GM18526 (cell line): ENCODE results near the gene LRRC38.

Experiments
- POLR2A ChIP-seq: IDR thresholded peaks from 3 replicates; pipeline ENCODE4 v1.6.1; 2011; ENCODE audit not compliant: insufficient read length; ENCODE audit errors: extremely low read depth

Gene LRRC38, protein sequence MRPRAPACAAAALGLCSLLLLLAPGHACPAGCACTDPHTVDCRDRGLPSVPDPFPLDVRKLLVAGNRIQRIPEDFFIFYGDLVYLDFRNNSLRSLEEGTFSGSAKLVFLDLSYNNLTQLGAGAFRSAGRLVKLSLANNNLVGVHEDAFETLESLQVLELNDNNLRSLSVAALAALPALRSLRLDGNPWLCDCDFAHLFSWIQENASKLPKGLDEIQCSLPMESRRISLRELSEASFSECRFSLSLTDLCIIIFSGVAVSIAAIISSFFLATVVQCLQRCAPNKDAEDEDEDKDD

DNA sequence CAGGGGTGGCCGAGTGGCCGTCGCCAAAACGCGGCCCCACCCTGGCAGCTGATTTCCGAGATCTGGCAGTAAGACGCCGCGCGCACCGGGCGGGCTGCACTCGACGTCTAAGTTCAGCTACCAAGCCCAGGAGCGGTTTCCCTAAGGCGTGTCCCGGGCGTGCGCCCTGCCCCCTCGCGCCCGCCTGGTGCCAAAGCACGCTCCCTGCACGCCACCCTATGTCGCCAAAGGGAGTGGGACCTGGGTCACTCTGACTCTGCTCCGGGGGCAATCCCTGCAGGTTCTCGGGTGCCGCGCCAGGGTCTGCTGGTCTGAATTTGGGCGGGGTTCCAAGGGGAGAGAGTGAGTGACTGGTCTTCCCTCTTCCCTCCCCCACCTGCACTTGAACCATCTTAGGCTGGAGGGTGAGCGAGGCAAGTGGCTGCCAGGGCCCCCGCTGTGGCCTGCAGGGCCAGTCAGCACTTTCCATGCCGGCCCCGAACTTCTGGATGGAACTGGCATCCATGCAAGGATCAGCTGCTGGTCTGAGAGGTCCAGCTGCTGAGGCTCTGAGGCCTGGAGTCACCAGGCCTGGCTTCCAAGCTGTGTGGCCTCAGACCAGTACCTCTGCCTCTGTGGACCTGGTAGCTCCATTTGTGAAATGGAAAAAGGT lies at the start of gene LRRC38:
LRRC38 (minus strand) TSS at position 109 of the 652 bp plus-strand sequence. CDS start 410 bp downstream, outside the sequence.
- TF ChIP-seq POLR2A, result no peak

DNA sequence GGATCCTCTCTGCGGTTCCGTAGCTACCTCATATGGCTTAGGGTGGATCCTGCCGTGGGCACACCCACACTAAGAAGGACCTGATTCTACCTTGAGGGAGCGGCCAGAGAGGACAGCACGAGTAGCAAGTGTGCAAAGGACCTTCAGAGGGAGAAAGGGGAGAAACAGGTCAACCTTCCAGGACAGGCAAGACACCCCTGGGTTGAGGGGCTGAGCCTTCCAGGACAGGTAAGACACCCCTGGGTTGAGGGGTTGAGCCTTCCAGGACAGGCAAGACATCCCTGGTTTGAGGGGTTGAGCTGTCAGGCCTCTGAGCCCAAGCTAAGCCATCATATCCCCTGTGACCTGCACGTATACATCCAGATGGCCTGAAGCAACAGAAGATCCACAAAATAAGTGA lies 46.7 kb upstream of the LRRC38 start:
- no peak for TF ChIP-seq POLR2A

DNA sequence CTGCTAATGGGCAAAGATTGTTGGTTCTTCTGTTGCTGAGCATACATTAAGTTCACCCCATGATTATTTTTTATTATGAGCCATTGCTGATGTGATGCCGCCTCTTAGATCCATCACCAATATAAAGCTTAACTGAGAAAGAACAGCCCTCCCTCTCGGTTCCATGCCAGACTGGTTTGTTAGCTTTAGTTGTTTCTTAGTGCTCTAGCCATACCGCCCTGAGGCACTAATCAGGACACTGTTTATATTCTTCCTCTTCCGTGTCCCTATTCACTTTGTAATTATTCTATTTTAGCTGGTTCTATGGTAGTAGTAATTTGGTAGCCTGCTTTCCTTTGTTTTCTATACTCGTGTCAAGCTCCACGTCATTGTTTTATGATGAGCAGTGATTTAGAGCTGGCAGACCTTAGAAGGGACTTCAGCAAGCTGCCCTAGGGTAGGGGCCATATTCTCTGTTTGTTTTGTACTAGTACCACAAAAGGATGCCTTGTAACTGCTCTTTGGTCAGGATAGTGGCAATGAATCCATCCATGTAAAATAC lies 42.5 kb upstream of the LRRC38 start:
- no peak for TF ChIP-seq POLR2A

DNA sequence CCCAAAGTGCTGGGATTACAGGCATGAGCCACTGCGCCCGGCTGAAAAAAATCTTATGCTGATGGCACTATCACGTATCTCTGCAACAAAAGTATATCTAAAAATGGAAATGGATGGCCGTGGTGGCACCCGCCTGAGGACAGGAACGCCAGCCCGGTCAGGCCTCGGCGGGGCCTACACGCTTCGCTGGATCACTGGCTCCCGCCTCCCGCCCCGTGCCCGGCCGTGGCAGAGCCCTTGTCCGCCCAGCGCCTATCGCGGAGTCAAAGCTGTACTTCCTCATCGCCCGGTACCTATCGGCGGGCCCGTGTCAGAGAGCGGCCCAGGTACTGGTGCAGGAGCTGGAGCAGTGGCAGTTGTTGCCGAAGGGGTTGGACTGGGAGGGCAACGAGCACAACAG lies 41.0 kb upstream of the LRRC38 start:
- no peak for TF ChIP-seq POLR2A

DNA sequence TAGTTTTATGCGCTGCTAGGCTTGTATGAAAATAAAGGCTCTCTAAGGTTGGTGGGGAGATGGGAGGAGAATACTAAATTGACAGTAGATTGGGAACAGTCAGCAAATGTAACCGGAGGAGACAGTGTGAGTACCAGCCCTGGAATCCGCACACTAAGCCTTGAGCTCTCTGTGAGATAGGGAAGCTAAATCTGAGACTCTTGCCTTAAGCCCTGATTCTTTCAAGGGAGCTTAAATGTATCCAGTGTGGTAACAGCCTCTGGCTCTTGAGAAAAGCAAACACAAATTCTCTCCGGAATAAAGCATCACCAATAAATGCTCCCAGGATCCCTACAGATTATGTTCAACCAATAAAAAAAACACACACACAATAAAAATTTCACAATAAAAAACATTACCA lies 36.9 kb upstream of the LRRC38 start:
- TF ChIP-seq POLR2A, result no peak

DNA sequence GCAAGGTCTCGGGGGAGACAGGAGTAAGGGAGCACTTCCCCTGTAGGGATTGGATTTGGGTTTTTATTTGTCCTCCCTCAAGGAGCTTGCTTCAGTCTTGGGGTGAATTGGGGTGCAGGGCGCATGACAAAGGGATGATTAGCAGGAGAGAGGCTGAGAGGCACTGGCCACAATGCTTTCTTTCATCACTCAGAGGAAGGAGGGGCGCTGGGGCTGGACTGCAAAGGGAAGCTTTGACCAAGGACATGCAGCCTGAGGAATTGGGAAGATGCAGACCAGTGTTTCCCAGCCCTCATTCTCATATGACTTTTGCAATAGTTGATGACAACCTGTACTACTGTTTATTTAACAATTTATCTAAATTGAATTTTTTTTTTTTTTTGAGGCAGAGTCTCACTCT lies 35.7 kb upstream of the LRRC38 start:
- no peak for TF ChIP-seq POLR2A

DNA sequence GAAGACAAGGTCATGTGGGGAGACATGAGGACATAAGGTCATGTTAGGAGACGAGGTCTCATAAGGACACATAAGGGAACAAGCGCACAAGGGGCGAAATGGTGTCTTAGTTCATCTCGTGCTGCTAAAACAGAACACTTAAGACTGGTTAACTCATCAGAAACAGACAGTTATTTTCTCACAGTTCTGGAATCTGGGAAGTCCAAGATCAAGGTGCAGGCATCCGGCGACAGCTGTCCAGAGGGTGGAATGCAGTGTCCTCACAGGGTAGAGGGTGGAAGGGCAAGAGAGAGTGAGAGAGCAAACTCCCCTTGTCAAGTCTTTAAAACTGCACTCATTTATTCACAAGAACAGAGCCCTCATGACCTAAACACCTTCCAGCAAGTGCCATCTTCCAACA lies 35.2 kb upstream of the LRRC38 start:
- TF ChIP-seq POLR2A, result no peak

DNA sequence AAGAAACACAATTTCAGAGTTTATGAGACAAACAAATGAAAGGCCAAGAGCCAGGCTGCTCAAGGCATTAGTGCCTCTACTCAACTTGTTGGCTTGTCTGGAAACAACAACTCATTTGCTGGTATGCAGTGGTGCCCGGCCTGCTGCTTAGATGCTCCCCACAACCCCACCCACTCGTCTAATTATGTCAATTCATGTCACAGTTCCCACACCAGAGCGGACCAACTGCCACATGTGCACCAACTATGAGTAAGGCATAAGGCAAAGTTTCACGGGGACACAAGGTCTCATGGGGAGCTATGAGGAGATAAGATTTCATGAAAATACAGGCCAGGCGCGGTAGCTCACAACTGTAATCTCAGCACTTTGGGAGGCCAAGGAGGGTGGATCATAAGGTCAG lies 34.5 kb upstream of the LRRC38 start:
- TF ChIP-seq POLR2A, result no peak

DNA sequence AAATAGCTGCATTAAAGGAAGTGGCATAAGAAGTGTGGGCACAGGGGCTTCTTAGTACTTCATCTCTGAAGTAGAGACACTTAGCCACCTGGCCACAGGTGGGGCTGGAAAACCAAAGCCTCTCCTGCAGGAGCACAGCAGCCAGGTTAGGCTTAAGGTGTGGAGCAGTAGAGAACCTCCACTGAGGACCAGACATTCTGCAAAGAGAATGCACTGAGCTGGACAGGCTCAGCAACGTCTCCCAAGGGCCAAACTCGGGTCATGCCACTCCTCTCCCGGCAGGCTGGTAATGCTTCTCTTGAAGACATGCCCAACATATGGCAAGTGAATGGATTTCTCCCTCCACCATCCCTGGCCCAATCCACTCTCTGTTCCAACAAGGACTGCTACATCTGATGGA lies 33.0 kb upstream of the LRRC38 start:
- no peak for TF ChIP-seq POLR2A

DNA sequence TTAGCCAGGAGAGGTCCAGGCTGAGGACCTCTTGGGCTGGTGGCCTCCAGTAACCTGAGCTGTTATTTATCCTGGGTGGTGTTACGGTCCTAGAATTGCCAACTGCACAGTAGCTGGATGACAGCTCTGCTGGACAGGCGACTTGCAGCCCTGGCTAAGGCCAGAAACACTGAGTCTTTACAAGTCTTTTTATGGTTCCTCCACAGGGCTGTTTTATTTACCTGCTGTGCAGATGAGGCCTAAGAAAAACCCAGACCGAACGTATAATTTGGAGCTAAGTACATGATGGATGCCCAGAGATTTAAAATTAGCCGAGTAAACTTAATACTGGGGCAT lies 30.4 kb upstream of the LRRC38 start:
- no peak for TF ChIP-seq POLR2A

DNA sequence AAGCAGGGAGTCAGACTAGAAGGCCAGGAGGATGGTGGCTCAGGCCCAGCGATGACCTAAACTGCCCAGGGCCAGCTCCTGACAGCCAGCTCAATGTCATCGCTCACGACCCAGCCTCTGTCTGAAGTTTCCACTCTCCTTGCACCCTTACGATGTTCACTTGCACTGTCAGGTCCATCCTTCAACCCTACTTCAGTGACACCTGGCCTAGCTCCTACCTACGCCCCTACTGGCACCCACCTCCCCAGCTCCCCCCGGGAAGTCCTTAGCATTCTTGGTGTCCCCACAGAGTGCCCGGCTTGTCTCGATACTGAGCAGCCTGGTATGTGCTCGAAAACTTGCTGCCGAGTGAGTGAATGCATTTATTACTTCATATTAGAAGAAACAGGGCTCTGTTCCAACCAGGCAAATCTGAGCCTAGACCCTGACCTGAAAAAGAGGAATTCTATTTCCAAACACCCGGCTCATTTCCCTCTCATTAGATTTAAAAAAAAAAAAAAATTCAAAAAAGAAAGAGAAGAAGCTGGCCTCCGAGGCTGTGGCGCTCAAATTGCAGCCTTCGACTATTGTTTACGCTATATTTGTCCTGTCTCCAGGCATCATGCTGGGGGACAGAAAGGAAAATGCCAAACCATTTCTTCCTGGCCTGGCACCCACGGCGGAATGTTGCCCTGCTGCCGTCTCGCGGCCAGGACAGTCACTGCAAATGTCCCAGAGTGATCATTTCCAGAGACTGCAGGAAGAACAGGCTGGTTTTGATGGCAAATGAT lies 29.8 kb upstream of the LRRC38 start:
- TF ChIP-seq POLR2A, result no peak

DNA sequence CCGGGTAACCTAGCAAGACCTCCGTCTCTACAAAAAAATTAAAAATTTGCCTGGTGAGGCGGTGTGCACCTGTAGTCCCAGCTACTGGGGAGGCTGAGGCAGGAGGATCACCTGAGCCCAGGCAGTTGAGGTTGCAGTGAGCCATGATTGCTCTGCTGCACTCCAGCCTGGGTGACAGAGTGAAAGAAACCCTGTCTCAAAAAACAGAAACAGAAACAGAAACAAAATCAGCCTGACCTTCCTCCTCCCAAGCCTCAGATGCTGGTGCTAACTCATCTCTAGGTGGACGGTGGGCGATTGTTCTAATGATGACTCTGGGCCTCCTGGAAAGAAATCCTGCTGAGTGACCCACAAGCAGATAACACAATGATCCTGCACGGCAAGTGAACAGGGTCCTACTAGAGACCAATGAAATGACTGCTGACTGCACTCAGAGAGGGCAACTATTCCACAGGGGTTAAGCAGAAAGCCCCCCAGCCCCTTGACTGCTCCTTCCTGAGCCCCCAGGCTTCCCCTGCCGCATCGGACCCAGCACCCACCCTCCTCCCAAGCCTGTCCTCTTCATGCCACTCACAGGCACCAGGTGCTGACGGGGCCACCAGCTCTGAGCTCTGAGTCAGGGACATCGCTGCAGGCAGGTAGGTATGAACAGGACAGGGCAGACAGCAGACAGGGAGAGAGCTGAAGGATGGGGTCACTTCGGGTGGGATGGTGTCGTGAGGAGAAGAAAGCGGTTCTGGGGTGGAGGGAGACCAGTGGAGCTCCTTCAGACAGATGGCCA lies 27.8 kb upstream of the LRRC38 start:
- no peak for TF ChIP-seq POLR2A

DNA sequence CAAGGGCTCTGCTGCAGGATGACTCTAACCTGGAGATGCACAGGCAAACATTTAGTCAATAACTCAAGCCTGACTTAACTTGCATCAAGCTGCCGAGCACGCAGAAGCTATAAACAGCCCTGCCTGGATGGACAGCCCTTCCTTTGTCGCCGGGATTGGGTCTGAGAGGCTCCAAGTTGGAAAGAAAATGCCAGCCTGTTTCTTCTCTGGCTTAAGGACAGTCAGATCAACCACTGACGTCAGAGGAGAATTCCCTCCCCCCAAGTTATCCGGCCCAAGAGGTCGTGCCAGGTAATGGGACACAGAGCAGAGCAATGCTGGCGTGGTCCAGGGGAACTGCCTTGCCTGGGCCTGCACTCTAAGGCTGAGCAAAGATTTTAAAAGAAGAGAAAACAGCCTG lies 27.1 kb upstream of the LRRC38 start:
- no peak for TF ChIP-seq POLR2A

DNA sequence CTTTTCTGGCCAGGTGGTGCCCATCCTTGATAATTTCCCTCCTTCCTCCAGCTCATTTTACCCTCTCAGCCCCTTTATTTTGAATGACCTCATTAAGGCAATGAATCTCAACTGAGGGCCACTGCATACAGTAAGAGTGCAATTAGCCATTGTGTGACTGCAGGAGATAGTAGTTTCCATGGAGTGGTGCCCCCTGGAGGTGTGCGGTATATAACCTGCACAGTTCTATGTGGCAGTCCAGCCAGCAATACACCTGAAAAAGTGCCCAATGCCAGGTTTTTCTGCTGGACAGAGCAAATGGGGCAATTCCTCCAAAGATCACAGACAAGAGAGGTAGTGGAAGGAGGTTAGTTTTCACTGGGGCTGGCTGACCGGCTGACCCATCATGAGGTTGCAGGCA lies 25.9 kb upstream of the LRRC38 start:
- TF ChIP-seq POLR2A, result no peak

DNA sequence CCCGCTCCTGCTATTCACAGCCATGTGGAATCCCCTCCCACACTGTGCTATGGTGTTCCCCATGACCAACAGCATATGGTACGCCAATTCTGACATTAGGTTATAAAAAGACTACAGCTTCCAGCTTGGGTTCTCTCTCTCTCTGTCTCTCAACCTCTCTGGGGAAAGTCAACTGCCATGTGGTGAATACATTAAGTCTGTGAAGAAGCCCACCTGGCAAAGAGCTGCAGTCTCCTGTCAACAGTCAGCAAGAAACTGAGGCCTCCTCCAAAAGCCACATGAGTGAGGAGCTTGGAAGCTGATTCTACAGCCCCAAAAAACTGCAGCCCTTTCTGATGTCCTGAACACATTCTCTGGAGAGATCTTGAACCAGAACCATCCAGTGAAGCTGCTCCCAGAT lies 25.0 kb upstream of the LRRC38 start:
- TF ChIP-seq POLR2A, result no peak
